HCT116 (cell line): ENCODE results near the gene TEN1. TPM values are rescaled to one million over a fixed set of nuclear protein-coding genes. Genes with fewer than 3 reads are reported as not detected.

Experiments
- ATAC-seq: fragments of 200-7000 bp; cut with Tn5 transposase; 2 replicates; pipeline ENCODE4 v1.9.1; 2020; ENCODE audit warnings: mild to moderate bottlenecking, moderate library complexity
- BruUV-seq: library from RNA; stranded (reverse); fragments of 400-500 nt; replicated peaks from 2 replicates; lab custom pipeline; 2021; lab: Mats Ljungman, UMichigan
- CTCF ChIA-PET: fragments of 300-600 bp; sonication (Branson Sonifier 250); formaldehyde crosslinking; loops from one replicate; lab custom pipeline; 2021; ENCODE audit warnings: antibody characterized with exemption; lab: Charles Lee
- POLR2A ChIA-PET: fragments of 300-600, 350-600 bp; sonication (Branson Sonifier 250); formaldehyde crosslinking; loops from one replicate; lab custom pipeline; 2021; ENCODE audit warnings: antibody characterized with exemption; lab: Charles Lee
- RAD21 ChIA-PET, 2 experiments: fragments of 300-600 bp; sonication (Branson Sonifier 250); formaldehyde crosslinking; loops; one replicate each; lab custom pipeline; 2023; ENCODE audit warnings: low total read pairs in 2 of 2; ENCODE audit not compliant: uncharacterized antibody in 2 of 2, unreplicated experiment in 2 of 2, low non-redundant PET in 1 of 2; lab: Charles Lee
- DNase-seq: peaks from one replicate; pipeline ENCODE4 v3.0.0-alpha.2; 2010; ENCODE audit warnings: low read depth, low spot score
- H2AFZ ChIP-seq: fragments of 200-600 bp; shearing (Covaris generic), sonication (generic); 2 replicates; pipeline ENCODE4 v1.6.1; 2017; ENCODE audit warnings: low read depth, mixed run types, mixed read lengths, antibody characterized with exemption, low read length; ENCODE audit not compliant: poor library complexity, severe bottlenecking
- H3K27ac ChIP-seq: 2 replicates; pipeline ENCODE4 v1.5.1; 2012; ENCODE audit warnings: low read depth, low read length
- H3K27me3 ChIP-seq: fragments of 200-600 bp; sonication (generic); 2 replicates; pipeline ENCODE4 v1.6.1; 2016; ENCODE audit warnings: mixed run types, low read length, mixed read lengths; ENCODE audit not compliant: insufficient read depth
- H3K36me3 ChIP-seq, 2 experiments: fragments of 200-500 bp in 1 of 2; fragments of 200-600 bp in 1 of 2; sonication (Bioruptor generic) in 1 of 2; sonication (generic) in 1 of 2; 2 replicates each; pipeline versions ENCODE4 v1.5.1 to v1.6.1; 2014 to 2016; ENCODE audit warnings: low read length in 2 of 2, inconsistent platforms in 1 of 2, mixed read lengths in 1 of 2, mixed run types in 1 of 2; ENCODE audit not compliant: insufficient read depth in 2 of 2, control insufficient read depth in 1 of 2
- H3K4me1 ChIP-seq, 2 experiments: fragments of 200-600 bp in 1 of 2; sonication (generic) in 1 of 2; 2 replicates each; pipeline versions ENCODE4 v1.5.1 to v1.6.1; 2012 to 2017; ENCODE audit warnings: low read length in 2 of 2, inconsistent platforms in 1 of 2, mild to moderate bottlenecking in 1 of 2, mixed read lengths in 1 of 2, mixed run types in 1 of 2, moderate library complexity in 1 of 2; ENCODE audit not compliant: insufficient read depth in 2 of 2, control insufficient read depth in 1 of 2
- H3K4me2 ChIP-seq: fragments of 200-600 bp; sonication (generic); 2 replicates; pipeline ENCODE4 v1.6.1; 2017; ENCODE audit warnings: mixed run types, low read length, mixed read lengths
- H3K4me3 ChIP-seq, 2 experiments: fragments of 200-600 bp in 1 of 2; sonication (generic) in 1 of 2; replicated peaks in 1 of 2; 2 replicates each; pipeline ENCODE4 v1.5.1; 2011 to 2016; ENCODE audit warnings: low read length in 2 of 2, control low read depth in 1 of 2, low read depth in 1 of 2, mild to moderate bottlenecking in 1 of 2, mixed read lengths in 1 of 2, mixed run types in 1 of 2
- H3K79me2 ChIP-seq: fragments of 200-600 bp; sonication (generic); 2 replicates; pipeline ENCODE4 v1.6.1; 2017; ENCODE audit warnings: mild to moderate bottlenecking, mixed run types, low read length, moderate library complexity, mixed read lengths; ENCODE audit not compliant: insufficient read depth
- H3K9ac ChIP-seq: fragments of 200-600 bp; sonication (generic); 2 replicates; pipeline ENCODE4 v1.6.1; 2016; ENCODE audit warnings: low read length, mixed read lengths
- H3K9me2 ChIP-seq: fragments of 200-600 bp; sonication (generic), shearing (Covaris generic); 2 replicates; pipeline ENCODE4 v1.6.1; 2017; ENCODE audit warnings: mixed run types, mild to moderate bottlenecking, moderate library complexity; ENCODE audit not compliant: insufficient read depth
- H3K9me3 ChIP-seq, 2 experiments: fragments of 200-500 bp in 1 of 2; fragments of 200-600 bp in 1 of 2; sonication (Bioruptor generic) in 1 of 2; sonication (generic) in 1 of 2; 2 replicates each; pipeline ENCODE4 v1.6.1; 2014 to 2017; ENCODE audit warnings: low read length in 2 of 2, mixed read lengths in 2 of 2, inconsistent platforms in 1 of 2, low read depth in 1 of 2, mild to moderate bottlenecking in 1 of 2, mixed run types in 1 of 2, moderate library complexity in 1 of 2; ENCODE audit not compliant: control insufficient read depth in 1 of 2, insufficient read depth in 1 of 2
- H4K20me1 ChIP-seq: fragments of 200-600 bp; sonication (generic), shearing (Covaris generic); 2 replicates; pipeline ENCODE4 v1.6.1; 2017; ENCODE audit warnings: mixed run types, mild to moderate bottlenecking, moderate library complexity; ENCODE audit not compliant: insufficient read depth
- ELF1 ChIP-seq: IDR thresholded peaks from 2 replicates; pipeline ENCODE4 v1.6.1; 2012; ENCODE audit warnings: low read depth, borderline replicate concordance
- JUND ChIP-seq: IDR thresholded peaks from 2 replicates; pipeline ENCODE4 v1.6.1; 2012
- POLR2A ChIP-seq: IDR thresholded peaks from 2 replicates; pipeline ENCODE4 v1.7.0; 2011; ENCODE audit warnings: borderline replicate concordance; ENCODE audit not compliant: insufficient read depth, insufficient read length; ENCODE audit errors: extremely low read depth
- POLR2AphosphoS5 ChIP-seq: IDR thresholded peaks from 2 replicates; pipeline ENCODE4 v1.6.1; 2011; ENCODE audit warnings: mild to moderate bottlenecking, low read depth, low read length, moderate library complexity
- RAD21 ChIP-seq: IDR thresholded peaks from 2 replicates; pipeline ENCODE4 v1.6.1; 2012; ENCODE audit warnings: low read depth, mild to moderate bottlenecking
- SIN3A ChIP-seq: IDR thresholded peaks from 2 replicates; pipeline ENCODE4 v1.6.1; 2012; ENCODE audit warnings: low read depth
- SP1 ChIP-seq: IDR thresholded peaks from 2 replicates; pipeline ENCODE4 v1.6.1; 2012; ENCODE audit warnings: low read depth
- SRF ChIP-seq: IDR thresholded peaks from 2 replicates; pipeline ENCODE4 v1.6.1; 2012; ENCODE audit warnings: low read depth
- YY1 ChIP-seq: IDR thresholded peaks from 2 replicates; pipeline ENCODE4 v1.6.1; 2011; ENCODE audit warnings: low read length, low read depth, moderate library complexity, mild to moderate bottlenecking; ENCODE audit not compliant: insufficient replicate concordance; ENCODE audit errors: extremely low read depth
- intact Hi-C: fragments of 100-400 bp; cut with micrococcal nuclease; formaldehyde crosslinking; loops from 2 replicates; pipeline ENCODE4 v1.10.0; 2022
- total RNA-seq: library from RNA; stranded (reverse); gene quantifications from one replicate; pipeline ENCODE4 v1.2.1, GENCODE V29; 2021; ENCODE audit not compliant: unreplicated experiment
- TF ChIP-seq, protein P1 (sequence below), 3 experiments: fragments of 200-600 bp in 1 of 3; sonication (generic) in 1 of 3; IDR thresholded peaks in 2 of 3; conservative IDR thresholded peaks in 1 of 3; 2 replicates each; pipeline ENCODE4 v1.5.1; 2012 to 2017; ENCODE audit warnings: low read depth in 2 of 3, low read length in 2 of 3, antibody characterized with exemption in 1 of 3, borderline replicate concordance in 1 of 3, control low read depth in 1 of 3, mild to moderate bottlenecking in 1 of 3, mixed read lengths in 1 of 3, mixed run types in 1 of 3, moderate library complexity in 1 of 3; ENCODE audit not compliant: insufficient read depth in 1 of 3
- TF ChIP-seq, protein P2 (sequence below): IDR thresholded peaks from 2 replicates; pipeline ENCODE4 v1.6.1; 2012
- TF ChIP-seq, protein P3 (sequence below): IDR thresholded peaks from 2 replicates; pipeline ENCODE4 v1.6.1; 2011; ENCODE audit warnings: mild to moderate bottlenecking, low read length, moderate library complexity; ENCODE audit not compliant: insufficient replicate concordance; ENCODE audit errors: extremely low read depth

TEN1 gene
- total RNA-seq, 1 experiment from 2014 or later, result 18.5 TPM

DNA sequence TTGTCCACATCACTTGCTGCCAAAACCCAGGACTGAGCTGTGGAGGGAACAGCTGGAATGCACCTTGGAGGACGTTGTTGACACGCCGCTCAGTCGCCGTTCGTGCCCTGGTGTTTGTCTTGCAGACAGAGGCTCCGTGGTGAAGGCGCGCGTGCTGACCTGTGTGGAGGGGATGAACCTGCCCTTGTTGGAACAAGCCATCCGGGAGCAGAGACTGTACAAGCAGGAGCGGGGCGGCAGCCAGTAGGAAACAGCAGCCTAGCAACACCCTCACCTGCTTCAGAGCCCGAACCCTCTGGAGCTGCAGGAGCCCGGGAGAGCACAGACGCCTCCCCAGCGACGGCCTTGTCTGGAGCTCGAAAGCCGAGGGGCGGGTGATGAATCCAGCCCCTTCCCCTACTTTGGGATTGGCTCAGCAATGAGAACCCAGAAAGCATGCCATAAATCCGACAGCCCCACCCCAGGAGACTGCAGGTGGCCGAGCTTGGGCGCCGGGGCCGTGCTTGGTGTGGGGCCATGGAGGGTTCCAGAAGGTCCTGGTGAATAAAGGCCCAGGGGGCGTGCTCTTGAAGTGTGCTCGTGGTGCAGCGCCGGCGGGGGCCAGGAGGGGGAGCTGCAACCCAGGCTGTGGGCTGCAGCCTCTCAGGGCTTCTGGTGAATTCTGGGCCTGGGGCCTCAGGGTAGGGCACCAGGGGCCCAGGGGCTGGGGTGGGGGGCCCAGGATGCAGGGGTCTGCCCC, 21.1 kb downstream of the TEN1 start:
- intact Hi-C loops, result no loop called here
- ChIA-PET RAD21 (interaction anchor here in 1 of 2 experiments (1.8 kb wide), 1 partner anchor 95 kb away, joined by 5 read pairs; the partner anchor contains the start of gene MRPL38), POLR2A (interaction anchor here (0.5 to 1.2 kb wide), 2 partner anchors 8 to 541 kb away, joined by 3 read pairs; no protein-coding TSS in a partner anchor), CTCF (interaction anchor here (0.6 to 3.3 kb wide), 16 partner anchors 9 to 280 kb away, joined by 3 to 22 read pairs (median 4); partner anchors contain the start of genes ACOX1, MRPL38, TEN1 and TRIM47)
- Histone ChIP-seq H3K36me3 (no peaks in the 10 kb centered on the region; a peak in 1 of 4 replicates), H3K9me3 (no peaks in the 10 kb centered on the region), H2AFZ (no peak overlapping the region), H3K79me2 (no peaks in the 10 kb centered on the region), H3K27me3 (no peaks in the 10 kb centered on the region), H3K4me2 (peak overlapping the region; percentile 20; the same call in 1 of the 2 replicates), H3K4me1 (peaks cover 12 to 36% of the 10 kb centered on the region in 2 experiments), H3K9me2 (no peaks in the 10 kb centered on the region), H3K4me3 (no peak overlapping the region), H4K20me1 (no peaks in the 10 kb centered on the region), H3K27ac (peak overlapping the region; percentile 28; the same call in 1 of the 2 replicates), H3K9ac (no peak overlapping the region)
- BruUV-seq, result no TSS peak
- peak; percentile 33 for DNase-seq
- peak; percentile 86 for ATAC-seq
- TF ChIP-seq POLR2AphosphoS5, result no peak
- TF ChIP-seq YY1, result no peak
- TF ChIP-seq, protein P1, sequence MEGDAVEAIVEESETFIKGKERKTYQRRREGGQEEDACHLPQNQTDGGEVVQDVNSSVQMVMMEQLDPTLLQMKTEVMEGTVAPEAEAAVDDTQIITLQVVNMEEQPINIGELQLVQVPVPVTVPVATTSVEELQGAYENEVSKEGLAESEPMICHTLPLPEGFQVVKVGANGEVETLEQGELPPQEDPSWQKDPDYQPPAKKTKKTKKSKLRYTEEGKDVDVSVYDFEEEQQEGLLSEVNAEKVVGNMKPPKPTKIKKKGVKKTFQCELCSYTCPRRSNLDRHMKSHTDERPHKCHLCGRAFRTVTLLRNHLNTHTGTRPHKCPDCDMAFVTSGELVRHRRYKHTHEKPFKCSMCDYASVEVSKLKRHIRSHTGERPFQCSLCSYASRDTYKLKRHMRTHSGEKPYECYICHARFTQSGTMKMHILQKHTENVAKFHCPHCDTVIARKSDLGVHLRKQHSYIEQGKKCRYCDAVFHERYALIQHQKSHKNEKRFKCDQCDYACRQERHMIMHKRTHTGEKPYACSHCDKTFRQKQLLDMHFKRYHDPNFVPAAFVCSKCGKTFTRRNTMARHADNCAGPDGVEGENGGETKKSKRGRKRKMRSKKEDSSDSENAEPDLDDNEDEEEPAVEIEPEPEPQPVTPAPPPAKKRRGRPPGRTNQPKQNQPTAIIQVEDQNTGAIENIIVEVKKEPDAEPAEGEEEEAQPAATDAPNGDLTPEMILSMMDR (IDR thresholded peaks at IDR 0.05 in 2 of 3, conservative IDR thresholded peaks at IDR 0.05 in 1 of 3; ENCODE audit: borderline replicate concordance in 1 of 3, insufficient read depth in 1 of 3, low read depth in 2 of 3, low read length in 2 of 3), result peak; percentile 93 to 99 (median 99)
- TF ChIP-seq ELF1, result no peak
- no peak for TF ChIP-seq JUND
- no peak for TF ChIP-seq SIN3A
- TF ChIP-seq SP1, result no peak
- TF ChIP-seq, protein P2, sequence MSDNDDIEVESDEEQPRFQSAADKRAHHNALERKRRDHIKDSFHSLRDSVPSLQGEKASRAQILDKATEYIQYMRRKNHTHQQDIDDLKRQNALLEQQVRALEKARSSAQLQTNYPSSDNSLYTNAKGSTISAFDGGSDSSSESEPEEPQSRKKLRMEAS, result no peak
- TF ChIP-seq, protein P3, sequence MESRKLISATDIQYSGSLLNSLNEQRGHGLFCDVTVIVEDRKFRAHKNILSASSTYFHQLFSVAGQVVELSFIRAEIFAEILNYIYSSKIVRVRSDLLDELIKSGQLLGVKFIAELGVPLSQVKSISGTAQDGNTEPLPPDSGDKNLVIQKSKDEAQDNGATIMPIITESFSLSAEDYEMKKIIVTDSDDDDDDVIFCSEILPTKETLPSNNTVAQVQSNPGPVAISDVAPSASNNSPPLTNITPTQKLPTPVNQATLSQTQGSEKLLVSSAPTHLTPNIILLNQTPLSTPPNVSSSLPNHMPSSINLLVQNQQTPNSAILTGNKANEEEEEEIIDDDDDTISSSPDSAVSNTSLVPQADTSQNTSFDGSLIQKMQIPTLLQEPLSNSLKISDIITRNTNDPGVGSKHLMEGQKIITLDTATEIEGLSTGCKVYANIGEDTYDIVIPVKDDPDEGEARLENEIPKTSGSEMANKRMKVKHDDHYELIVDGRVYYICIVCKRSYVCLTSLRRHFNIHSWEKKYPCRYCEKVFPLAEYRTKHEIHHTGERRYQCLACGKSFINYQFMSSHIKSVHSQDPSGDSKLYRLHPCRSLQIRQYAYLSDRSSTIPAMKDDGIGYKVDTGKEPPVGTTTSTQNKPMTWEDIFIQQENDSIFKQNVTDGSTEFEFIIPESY, result no peak
- no peak for TF ChIP-seq SRF
- TF ChIP-seq RAD21, result peak; percentile 85
- no peak for TF ChIP-seq POLR2A
